Left colon (tissue), 2 donors: ENCODE measurements around the gene OR52W1. TPM values are rescaled to one million over a fixed set of nuclear protein-coding genes. Genes with fewer than 3 reads are reported as not detected.

ENCODE experiments used
- ATAC-seq: fragments of 200-7000 bp; cut with Tn5 transposase; one replicate; pipeline ENCODE4 v1.9.1; 2020; ENCODE audit warnings: mild to moderate bottlenecking, moderate library complexity
- DNase-seq, 2 donors: peaks; one replicate each; pipeline ENCODE4 v3.0.0-alpha.2; 2020
- intact Hi-C, 2 donors: fragments of 100-400 bp; cut with DNase I in 1 of 2; cut with micrococcal nuclease in 1 of 2; formaldehyde crosslinking; loops; one replicate each; pipeline versions ENCODE4 v1.11.2 to v1.14.0; 2022; cut with DNase I, micrococcal nuclease
- long read RNA-seq: library from polyadenylated mRNA; unstranded; transcript quantifications from one replicate; pipeline ENCODE4 v2.0.0, GENCODE V29; 2021
- total RNA-seq, 2 donors: library from RNA; stranded (reverse); fragmentation: NEBNext Ultra II Directional; extraction: Animal tissue kit (Norgen Biotek cat#: 25700); gene quantifications; one replicate each; pipeline ENCODE4 v1.2.1, GENCODE V29; 2021
- donor health status: DM: no; HTN: no; CAD: no.
- donor health status: DM: yes; HTN: yes; CAD: no.

Gene OR52W1, protein sequence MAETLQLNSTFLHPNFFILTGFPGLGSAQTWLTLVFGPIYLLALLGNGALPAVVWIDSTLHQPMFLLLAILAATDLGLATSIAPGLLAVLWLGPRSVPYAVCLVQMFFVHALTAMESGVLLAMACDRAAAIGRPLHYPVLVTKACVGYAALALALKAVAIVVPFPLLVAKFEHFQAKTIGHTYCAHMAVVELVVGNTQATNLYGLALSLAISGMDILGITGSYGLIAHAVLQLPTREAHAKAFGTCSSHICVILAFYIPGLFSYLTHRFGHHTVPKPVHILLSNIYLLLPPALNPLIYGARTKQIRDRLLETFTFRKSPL
- not detected for total RNA-seq
- long read RNA-seq = 0 reads

DNA sequence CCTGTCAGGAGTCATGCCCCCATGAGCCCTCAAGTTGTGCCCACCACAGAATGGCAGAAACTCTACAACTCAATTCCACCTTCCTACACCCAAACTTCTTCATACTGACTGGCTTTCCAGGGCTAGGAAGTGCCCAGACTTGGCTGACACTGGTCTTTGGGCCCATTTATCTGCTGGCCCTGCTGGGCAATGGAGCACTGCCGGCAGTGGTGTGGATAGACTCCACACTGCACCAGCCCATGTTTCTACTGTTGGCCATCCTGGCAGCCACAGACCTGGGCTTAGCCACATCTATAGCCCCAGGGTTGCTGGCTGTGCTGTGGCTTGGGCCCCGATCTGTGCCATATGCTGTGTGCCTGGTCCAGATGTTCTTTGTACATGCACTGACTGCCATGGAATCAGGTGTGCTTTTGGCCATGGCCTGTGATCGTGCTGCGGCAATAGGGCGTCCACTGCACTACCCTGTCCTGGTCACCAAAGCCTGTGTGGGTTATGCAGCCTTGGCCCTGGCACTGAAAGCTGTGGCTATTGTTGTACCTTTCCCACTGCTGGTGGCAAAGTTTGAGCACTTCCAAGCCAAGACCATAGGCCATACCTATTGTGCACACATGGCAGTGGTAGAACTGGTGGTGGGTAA lies at the start of gene OR52W1:
Gene OR52W1, plus strand, starts transcription at position 51 of the 637 bp plus-strand sequence. Its CDS starts 0 bp downstream, at position 51.
- DNase-seq = no peak
- intact Hi-C loops = no loop called here
- no peak for ATAC-seq

DNA sequence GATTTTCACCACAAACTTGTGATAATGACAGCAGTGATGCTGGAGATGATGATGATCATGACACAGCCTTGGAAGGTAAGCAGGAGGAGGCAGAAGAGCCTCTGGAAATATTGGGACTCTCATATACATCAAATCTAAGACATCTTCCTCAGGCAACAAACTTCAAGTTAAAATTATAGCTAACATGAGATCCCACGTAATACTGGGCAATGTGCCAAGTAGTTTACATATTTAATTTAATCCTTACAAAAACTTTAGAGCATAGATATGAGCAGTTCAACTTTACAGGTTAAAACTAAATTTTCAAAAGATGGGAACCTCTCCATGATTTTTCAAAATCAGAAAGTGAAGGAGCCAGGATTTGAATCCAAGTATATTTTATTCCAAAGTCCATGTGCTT lies 47.9 kb upstream of the OR52W1 start:
- DNase-seq (no peak), ATAC-seq (no peak)
- intact Hi-C loops = no loop called here

DNA sequence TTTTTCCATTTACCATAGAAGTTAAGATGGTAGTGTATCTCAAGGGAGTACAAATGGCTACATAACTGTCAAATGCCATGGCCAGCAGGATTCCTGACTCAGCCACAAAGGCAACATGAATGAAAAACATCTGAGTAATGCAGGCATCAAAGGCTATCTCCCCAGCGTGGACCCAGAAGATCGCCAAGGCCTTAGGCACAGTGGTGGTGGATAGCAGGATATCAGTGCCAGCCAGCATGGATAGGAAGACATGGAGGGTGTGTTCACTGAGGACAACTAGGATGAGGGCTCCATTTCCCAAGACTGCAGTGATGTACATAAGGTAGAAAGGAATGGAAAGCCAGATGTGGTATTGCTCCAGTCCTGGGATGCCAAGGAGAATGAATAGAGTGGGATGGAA lies 46.9 kb upstream of the OR52W1 start:
- DNase-seq = no peak
- intact Hi-C loops = no loop called here
- no peak for ATAC-seq

DNA sequence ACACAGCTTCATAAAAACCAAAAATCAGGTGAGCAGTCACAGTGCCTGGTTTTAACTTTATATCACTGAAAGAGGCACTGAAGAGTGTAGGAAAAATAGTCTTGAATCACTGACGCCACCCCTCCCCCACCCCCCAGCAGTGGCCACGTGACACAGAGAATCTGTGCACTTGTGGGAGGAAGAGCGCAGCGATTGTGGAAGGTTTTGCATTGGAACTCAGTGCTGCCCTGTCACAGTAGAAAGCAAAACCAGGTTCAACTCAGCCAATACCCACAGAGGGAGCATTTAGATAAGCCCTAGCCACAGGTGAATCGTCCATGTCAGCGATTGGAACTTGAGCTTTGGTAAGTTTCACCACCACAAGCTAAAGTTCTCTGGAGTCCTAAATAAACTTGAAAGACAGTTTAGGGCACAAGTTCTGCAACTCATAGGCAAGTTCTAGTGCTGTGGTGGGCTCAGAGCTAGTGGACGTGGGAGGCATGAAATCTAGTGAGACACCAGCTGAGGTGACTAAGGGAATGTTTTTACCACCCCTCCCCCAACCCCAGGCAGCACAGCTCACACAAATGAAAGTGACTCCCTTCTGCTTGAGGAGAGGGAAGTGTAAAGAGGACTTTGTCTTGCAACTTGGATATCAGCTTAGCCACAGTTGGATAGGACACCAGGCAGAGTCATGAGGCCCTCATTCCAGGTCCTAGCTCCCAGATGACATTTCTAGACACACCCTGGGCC lies 42.2 kb upstream of the OR52W1 start:
- DNase-seq (no peak), ATAC-seq (no peak)
- intact Hi-C loops = no loop called here

DNA sequence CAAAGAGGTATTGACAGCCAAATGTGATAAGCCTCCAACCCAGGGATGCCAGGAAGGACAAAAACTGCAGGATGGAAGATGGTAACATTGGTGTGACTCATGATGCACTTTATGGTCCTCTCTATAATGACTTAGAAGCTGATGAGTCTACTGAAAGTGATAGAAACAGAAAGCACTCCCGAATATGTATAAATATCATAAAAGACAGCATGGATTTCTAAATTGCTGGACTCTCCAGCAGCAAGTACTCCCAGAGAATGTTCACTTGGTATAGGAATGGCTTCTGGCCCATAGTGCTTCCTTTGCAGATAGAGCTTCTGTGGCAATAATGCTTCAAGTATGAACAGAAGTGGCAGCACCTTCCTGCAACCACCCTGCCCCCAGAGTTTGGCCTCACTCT lies 28.8 kb upstream of the OR52W1 start, which contains the start of gene OR52B2:
Gene OR52B2, minus strand, starts transcription at position 101 of the 400 bp plus-strand sequence. Its CDS starts 0 bp downstream, at position 101.
- ATAC-seq = no peak
- no peak for DNase-seq
- intact Hi-C loops = no loop called here

DNA sequence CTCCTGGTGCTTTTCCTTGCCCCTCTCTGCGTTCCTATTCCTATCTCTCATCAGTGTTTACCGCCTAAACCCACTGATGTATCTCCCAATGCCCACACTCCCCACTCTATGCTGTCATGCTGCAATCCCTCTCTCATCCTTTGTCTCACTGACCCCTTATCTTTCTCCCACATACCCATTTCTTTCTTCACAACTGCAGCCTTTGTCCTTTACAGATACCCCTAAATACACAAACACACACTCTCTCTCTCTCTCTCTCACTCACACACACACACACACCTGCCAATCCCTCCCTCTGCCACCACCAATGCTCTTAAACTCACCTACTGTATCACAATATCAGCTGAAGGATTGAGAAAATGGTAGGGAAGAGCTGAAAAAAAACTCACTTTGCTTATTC lies 23.6 kb upstream of the OR52W1 start:
- intact Hi-C loops = no loop called here
- ATAC-seq = no peak
- DNase-seq = no peak

DNA sequence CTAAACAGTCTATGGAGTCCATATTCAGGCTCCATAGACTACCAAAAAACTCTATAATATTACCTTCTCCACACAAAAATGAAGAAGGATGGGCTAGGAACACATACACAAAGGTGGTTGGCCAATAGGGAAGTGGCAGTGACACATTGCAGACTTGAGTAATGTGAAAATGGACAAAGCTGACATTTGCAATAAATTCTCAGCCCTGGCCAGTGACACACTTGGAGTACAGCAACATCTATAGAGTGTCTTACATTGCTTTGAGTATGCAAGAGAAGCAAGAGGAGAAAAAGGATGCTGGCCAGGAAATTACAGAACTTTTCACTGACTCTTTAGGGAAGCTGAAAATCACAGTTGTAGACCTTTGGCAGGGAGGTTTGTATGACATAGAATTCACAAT lies 7.3 kb upstream of the OR52W1 start:
- intact Hi-C loops = no loop called here
- DNase-seq (no peak), ATAC-seq (no peak)

DNA sequence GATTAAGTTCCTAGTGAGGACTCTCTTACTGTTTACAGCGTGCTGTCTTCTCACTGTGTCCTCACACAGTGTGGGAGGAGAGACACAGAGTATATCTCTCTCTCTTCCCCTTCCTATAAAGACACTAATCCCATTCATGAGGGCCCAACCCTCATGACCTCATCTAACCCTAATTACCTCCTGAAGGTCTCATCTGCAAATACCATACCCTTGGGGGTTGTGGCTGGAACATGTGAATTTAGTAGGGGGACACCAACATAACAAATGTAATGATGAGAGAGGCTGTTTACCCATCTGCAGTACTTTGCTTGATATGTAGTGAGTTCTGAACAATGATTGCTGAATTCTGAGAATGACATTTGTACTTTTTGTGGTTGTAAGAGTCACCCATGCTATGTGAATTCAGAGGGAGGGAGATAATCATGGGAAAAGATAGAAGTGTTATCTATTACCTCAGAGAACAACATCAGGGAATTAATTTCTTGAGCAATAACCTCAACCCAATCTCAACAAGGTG lies 4.9 kb upstream of the OR52W1 start:
- ATAC-seq = no peak
- no peak for DNase-seq
- intact Hi-C loops = no loop called here

DNA sequence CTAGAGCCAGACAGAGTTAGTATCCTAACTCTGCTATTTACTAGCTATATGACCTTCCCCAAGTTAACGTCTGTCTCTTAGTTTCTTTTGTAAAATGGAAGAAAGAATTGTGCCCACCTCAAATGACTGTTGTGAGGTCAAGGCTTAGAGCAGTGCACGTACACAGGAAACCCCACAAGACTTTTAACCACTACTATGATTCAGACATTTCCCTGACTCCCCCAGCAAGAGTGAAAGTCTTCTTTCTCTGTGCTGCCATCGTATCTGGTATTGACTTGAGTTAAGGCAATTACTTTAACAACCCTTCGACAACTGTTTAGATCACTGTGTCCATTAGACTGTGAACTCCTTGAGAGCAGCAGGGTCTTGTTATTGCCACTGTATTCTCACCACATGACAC lies 2.6 kb upstream of the OR52W1 start:
- DNase-seq = no peak
- ATAC-seq = no peak
- intact Hi-C loops = no loop called here

DNA sequence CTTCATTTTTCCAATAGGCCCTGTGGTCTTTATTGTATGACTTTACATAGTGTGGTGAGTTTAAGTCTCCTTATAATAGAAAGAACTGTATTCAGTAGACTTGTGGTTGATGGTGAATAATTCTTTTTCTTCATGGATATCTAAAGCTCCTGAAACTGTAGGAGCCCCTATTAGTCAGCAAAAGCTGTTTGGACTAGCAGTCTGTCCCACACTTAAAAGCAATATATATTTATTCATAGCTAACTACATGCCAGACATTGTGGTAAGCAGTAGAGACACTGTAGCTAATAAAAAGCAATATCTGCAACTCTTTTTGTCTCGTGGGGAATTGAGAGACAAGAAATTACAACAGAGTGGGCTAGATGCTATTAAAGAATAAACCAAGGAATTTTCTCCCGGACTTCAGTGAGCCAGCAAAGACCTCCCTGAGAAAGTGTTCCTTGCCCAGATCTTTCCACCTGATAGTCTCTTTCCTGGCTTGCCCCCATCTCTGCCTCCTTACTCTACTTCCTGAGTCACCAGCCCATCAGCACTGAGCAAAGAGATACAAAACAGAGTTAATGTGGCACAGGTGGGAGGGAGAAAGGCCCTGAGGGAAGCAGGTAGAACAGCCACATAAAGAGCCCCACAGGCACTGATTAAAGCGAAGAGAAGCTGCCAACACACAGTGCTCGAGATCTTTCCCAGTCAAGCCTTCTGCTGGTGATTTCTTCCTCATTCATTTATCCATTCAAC lies 1.4 kb upstream of the OR52W1 start:
- no peak for ATAC-seq
- intact Hi-C loops = no loop called here
- DNase-seq = no peak

DNA sequence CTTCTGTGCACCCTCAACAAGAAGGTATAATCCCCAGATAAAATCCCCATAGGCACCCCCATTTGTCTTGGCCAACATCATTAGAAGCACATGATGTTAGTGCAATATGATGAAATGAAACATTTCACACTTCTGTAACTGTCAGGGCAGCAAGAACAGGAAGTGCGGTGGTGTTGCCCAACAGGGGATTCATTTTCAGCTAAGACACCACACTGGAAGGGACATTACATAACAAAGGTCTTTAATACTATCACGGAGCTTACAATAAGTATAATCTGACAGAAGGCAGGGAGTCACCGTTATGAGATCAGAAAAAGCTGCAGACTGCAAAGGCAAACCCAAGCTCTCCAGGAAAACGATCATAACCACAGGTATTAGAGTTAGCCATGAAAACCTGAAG lies 2.0 kb downstream of the OR52W1 start:
- ATAC-seq (no peak), DNase-seq (peak; percentile 28 to 47)
- intact Hi-C loops = no loop called here

DNA sequence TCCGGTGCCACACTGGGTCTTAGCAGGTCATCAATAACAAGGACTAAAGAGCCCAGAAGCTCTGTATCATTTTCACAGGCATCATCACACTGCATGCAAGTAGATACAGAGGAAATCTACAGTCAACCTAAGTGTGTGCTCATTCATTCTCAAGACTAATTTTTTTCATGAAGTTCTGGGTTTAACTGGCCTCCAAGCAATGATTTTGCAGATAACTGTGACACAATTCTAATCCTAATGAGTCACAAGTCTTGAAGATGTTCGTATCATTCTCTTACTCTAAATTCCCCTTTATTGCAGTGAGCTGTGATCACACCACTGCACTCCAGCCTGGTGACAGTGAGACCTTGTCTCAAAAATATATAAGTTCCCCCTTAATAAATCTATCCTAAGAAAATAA lies 2.5 kb downstream of the OR52W1 start:
- ATAC-seq (peak; percentile 12), DNase-seq (no peak)
- intact Hi-C loops = no loop called here

DNA sequence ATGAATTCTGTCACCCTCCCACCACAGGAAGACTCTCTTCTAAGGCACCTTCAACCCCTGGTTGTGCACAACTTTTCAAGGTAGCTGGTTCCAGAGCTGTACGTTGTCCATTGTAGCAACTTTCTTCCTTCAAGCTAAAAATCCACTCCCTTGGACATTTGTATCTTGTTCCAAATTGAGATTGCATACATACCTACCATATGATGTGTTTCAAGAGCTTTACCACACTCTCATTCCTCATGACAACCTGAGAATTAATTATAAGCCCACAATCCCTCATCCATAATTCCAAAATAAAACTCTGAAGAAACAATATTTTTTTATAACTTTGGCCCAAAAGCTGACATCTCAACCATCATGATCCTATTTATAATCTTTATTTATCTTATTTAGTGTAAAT lies 3.0 kb downstream of the OR52W1 start:
- DNase-seq (no peak), ATAC-seq (no peak)
- intact Hi-C loops = no loop called here

DNA sequence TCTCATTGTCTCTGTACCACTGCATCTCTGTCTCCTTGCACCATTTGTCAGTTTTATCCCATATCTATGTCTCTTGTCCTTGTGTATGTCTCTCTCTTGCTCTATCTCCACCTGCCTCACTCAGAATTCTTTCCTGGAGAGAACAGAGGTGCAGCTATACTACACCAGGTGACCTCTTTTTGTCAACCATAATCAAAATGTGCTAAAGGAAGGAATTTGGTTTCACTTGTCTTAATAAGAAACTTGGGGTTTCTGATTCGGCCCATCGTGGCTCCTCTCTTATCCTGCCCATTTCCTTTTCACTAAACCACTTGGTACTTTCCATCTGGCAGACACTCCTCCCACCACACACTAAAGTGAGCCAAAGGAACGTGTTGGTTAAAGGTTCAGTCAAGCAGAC lies 4.3 kb downstream of the OR52W1 start:
- DNase-seq = no peak
- intact Hi-C loops = no loop called here
- ATAC-seq = no peak

DNA sequence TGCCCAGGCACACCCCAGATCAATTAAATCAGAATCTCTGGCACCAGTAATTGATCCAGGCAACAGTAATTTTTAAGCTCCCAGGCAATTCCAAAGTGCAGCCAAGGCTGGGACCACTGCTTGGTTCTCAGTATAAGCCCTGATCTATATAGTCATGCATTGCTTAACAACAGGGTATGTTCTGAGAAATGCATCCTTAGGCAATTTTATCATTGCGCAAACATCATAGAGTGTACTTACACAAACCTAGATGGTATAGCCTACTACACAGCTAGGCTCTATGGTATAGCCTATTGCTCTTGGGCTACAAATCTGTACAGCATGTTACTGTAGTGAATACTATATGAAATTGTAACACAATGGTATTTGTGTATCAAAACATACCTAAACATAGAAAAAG lies 5.7 kb downstream of the OR52W1 start:
- intact Hi-C loops = no loop called here
- DNase-seq (no peak), ATAC-seq (no peak)

DNA sequence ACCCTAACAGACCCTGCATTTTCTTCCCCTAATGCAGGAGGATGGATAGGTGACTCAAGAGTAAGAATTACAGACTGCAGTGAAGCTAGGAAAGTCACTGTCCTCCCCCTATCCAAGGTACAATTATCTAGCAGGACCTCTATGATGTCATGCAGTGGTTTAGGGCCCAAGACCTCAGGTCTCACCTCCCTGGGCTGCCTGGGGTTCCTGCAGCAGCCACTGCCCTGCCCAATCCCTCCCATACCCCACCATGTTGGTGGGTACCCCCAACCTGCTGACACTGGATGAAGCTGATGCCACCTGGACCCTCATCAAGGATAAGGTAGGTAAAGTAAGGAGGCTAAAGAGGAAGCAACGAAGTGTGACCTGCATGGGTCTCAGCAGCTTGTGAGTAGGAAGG lies 6.3 kb downstream of the OR52W1 start, which contains the start of gene C11orf42:
Gene C11orf42, plus strand, starts transcription at position 192 of the 400 bp plus-strand sequence. Its CDS starts 59 bp downstream, at position 251.
- intact Hi-C loops = no loop called here
- no peak for ATAC-seq
- DNase-seq = no peak

DNA sequence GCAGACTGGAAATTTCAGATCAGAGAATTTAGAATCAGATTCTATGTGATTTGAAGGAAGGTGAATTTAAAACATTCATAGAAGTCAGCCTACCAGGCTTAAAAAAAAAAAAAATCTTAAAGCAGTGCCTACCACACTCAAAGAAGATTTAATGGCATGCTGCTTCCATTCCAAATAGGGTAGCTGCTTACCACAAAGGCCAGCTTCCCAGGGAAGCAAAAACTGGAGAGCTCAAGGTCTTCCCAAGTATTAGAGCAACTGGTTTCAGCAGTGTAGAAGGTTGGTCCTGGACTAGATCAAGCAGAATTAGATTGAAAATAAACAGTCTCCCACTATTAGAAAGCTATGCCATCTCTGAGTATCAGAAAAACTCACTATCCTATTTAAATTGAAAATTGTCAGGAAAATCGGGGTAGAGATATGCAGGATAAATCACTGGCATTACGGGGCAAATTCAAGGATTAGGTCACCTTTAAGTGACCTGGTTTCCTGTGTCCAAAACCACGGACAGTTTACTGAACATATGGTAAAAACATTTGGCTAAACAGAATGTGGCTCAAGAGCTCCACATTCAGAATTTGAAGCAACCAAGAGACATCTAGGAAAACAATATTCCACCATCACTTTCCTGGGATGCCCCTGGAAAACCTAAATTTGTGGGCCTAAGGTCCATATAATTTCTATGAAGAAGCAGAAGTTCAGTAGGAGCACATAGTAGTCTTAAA lies 7.6 kb downstream of the OR52W1 start:
- intact Hi-C loops = no loop called here
- DNase-seq (no peak), ATAC-seq (no peak)

DNA sequence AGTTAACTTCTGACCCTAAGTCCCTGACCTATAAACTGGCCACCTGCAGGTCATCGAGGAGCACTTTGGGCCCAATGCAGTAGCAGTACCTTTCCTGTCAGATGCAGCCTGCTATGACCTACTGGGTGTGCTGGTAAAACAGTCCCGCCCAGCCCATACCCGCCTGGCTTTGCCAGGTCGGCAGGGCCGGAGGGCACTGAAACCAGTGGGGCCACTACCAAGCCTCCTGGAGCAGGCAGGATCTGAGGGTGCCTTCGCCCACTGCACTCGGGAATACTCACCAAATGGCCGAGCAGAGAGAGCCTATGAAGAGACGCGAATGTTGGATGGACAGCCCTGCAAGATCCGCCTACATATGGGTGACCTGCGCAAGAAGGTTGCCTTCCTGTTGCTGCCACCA lies 10.8 kb downstream of the OR52W1 start:
- intact Hi-C loops = no loop called here
- ATAC-seq (peak; percentile 22), DNase-seq (no peak)
